Left hindlimb (tissue), 1 donor: ENCODE measurements around the gene TARM1.
"Not testable (repeated sequence)": the region's sequence is repeated elsewhere in the genome, so short reads cannot be mapped to it uniquely, and the experiment has no call there.

ENCODE experiments used
- DNase-seq: peaks from one replicate; pipeline ENCODE4 v3.0.0-alpha.2; 2018

TARM1 gene

DNA sequence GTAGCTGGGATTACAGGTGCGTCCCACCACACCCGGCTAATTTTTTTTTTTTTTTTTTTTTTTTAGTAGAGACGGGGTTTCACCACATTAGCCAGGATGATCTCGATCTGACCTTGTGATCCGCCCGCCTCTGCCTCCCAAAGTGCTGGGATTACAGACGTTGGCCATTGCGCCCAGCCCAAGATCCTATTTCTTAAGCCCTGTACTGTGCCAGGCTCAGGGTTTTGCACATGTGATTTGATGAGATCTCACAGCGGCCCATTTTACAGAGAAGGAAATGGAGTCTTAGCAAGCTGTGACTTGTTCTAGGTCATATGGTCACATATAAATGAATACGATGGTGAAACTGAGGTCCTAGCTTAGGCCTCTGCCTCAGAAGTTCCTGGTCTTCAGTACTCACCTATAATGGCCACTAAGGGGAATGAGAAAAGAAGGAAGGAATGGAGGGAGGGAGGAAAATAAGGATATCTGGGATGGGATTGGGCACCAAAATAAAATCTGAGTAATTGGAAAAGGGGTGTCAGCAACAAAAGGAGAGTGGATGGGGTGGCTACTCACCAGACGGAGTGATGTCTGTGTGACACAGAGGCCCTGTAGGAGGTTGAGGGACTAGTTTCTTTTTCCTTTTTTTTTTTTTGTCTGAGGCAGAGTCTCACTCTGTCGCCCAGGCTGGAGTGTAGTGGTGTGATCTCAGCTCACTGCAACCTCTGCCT, 18.2 kb upstream of the TARM1 start:
- DNase-seq: no peak

DNA sequence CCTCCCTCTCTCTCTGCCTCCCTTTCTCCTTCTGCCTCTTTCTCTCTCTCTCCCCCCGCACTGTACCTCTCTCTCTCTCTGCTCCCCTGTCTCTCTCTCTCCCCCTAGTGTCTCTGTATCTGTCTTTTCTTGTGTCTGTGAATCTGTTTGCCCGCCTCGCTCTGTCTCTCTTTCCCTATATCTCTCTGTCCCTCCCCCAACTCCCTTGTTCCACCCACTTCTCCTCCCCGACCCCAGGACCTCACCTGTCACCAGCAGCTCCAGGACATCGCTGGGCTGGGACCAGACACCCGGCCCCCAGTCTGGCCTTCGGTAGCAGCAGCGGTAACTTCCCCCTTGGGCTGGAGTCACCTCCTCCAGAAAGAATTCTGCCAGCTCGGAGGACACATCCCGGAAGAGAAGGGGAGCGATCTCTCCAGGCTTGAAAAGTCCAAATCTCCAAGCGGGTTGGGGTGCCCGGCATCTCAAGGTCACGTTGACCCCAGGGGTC, 15.5 kb upstream of the TARM1 start:
- no peak for DNase-seq

DNA sequence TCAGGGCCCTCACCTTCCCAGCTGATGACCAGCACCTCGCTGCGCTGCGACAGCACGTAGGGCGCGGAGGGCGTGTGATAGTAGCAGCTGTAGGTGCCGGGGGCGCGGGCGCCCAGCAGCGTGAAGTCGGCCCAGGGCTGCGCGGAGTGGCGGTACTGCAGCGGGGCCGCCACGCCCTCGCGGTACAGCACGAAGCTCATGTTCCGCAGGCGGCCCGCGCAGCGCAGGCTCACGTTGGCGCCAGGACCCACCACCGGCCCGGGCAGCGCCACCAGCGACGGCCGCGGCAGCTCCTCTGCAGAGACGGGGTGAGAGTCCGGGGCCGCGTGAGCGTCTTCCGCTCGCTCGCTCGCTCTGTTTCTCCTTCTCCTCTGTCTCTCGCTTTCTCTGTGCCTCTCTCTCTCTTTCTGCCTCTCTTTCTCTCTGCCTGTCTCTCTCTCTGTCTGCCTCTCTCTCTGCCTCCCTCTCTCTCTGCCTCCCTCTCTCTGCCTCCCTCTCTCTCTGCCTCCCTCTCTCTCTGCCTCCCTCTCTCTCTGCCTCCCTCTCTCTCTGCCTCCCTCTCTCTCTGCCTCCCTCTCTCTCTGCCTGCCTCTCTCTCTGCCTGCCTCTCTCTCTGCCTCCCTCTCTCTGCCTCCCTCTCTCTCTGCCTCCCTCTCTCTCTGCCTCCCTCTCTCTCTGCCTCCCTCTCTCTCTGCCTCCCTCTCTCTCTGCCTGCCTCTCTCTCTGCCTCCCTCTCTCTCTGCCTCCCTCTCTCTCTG, 14.9 kb upstream of the TARM1 start:
- DNase-seq: not testable (repeated sequence)

DNA sequence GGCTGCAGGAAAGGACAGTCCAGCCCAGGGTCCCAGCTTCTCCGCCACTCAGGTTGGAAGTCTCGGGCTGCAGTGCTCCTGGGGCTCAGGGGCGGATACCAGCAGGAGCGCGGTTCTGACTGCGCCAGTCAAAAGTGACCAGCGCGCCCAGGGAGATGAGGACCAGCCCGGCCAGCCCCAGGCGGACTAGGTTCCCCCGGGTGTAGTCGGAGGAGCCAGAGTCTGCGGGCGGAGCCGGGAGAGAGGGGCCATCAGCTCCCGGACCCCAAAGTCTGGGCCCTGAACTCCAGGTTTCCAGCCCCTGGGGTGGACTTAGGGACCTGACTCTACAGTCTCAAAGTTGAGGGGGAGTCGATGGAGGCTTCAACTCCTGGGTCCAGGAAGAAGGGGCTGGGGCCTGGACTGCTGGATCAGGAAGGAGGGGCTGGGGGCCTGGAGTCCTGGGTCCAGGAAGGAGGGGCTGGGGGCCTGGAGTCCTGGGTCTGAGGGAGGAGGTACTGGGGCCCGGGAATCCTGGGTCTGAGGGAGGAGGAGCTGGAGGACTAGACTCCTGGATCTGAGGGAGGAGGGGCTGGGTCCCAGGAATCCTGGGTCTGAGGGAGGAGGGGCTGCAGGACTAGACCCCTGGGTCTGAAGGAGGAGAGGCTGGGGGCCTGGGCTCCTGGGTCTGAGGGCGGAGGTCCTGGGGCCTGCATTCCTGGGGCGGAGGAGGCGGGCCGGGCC, 14.1 kb upstream of the TARM1 start:
- no peak for DNase-seq

DNA sequence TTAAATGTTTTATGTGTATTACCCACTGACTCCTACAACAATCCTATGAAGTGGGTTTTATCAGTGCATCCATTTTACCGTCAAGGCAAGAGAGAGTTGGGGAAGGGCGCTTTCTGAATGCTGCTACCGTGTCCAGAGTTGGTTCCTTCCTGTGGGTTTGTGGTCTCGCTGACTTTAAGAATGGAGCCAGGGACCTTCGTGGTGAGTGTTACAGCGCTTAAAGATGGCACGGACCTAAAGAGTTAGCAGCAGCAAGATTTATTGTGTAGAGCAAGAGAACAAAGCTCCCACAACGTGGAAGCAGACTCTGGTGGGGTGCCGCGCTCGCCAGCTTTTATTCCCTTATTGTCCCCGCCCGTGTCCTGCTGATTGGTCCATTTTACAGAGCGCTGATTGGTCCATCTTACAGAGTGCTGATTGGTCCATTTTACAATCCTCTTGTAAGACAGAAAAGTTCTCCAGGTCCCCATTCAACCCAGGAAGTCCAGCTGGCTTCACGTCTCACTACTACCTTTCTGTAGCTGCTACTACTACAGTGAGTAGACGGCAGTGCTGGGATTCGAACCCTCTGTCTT, 13.3 kb upstream of the TARM1 start:
- DNase-seq: no peak

DNA sequence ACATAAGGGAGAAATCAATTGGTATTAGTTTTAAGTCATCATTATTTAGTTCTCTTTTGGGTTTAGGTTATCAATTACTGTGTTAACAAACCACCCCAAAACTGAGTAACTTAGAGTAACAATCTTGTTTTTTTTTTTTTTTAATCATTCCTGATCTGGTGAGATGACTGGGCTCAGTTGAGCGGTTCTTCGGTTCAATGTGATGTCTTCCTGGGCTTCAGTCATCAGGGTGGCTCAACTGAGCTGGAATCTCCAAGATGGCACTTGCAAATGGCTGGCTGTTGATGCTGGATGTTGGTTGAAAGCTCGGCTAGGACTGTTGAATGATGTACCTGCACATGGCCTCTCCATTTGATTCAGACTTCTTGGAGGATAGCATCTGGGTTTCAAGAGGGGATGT, 3.2 kb upstream of the TARM1 start:
- no peak for DNase-seq

DNA sequence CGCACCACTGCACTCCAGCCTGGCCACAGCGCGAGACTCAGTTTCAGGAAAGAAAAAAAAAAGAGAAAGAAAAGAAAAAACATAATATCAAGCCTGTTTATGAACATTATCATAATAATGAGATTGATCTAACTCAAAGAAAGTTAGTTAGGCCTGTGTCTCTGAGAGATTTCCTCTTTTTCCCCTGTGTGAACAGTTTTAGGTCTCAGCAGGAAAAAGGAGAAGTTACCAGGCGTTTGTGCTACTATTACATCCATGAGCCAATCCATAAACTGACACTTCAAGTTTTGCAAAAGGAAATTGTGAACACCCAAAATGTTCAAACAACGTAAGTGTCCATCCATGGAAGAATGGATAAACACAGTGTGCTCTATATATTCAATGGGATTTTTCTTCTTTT, 3.8 kb downstream of the TARM1 start:
- no peak for DNase-seq

DNA sequence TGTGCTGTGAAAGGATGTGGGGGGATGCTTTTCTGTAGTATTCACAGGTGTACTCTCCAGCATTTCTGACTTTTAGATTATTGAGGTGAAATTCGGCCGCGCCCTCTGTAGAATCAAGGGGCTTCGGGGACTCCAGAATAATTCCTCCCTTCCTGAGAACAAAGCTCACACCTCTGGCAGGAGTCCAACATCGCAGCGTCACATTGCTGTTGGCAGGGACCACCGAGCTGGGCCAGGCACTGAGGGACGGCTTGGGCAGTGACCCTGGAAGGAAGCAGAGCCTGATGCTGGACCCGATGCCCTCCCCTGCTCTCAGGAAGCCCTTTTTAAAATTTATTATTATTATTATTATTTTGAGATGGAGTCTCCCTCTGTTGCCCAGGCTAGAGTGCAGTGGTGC, 6.3 kb downstream of the TARM1 start:
- no peak for DNase-seq

DNA sequence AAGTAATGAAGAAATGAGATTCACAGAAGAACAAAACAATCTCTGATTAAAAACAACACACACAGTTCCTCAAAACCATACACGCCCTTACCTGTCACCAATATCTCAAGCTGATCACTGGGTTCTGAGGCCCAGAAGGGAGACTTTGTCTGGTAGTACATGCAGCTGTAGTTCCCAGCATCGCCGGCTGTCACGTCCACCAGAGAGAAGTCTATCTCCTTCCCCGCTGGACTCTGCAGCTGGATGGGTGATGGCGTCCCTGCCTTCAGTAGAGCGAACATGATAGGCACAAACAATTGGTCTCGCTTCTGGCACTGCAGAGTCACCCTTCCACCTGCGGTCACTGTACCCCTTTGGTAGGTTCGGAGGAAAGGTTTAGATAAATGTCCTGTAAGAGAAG, 7.3 kb downstream of the TARM1 start:
- no peak for DNase-seq

DNA sequence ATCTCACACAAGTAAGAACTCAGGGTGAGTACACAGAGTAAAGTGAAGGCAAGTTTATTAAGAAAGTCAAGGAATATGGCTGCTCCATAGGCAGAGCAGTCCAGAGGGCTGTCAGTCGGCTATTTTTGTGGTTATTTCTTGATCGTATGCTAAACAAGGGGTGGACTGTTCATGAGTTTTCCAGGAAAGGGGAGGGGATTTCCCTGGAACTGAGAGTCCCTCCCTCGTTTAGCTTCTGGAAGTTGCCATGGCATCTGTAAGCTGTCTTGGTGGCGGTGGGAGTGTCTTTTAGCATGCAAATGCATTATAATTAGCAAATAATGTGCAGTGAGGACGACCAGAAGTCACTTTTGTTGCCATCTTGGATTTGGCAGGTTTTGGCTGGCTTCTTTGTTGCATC, 11.7 kb downstream of the TARM1 start:
- no peak for DNase-seq

DNA sequence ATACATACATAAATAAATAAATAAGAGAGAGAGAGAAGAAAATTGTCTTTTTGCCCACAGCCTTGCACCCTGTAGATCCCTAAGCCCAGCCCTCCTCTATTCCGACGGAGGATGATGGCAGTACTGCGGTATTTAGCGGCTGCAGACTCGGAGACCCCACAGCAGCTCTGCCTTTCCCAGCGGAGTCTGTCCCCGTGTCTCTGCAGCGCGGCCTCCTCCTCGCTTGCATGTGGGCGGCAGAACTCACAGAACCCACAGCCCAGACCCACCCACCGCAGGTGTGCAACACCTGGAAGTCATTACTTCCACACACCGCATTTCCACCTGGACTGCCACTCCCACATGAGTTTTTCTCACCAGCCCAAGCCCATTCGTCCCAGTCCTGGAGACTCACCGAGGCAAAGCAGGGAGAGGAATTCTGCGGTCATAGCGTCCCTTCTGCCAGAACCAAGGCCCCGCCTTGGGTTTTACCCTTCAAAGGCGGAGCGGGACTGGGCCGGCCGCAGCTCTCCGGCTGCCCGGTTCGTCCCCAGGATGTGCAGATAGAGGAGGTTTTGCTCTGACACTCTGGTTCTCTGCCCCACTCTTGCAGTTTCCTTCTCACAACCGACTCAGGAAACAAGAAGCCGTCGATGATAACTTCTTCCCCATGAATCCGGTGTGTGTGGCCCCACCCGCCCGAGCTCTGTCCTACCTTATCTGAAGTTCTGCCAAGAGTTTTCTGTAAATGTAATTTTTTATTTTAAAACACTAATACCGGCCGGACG, 17.6 kb downstream of the TARM1 start, which contains the start of gene VSTM1:
Gene VSTM1, minus strand, starts transcription at position 548 of the 767 bp plus-strand sequence. Its CDS starts 120 bp downstream, at position 428.
- DNase-seq: no peak

DNA sequence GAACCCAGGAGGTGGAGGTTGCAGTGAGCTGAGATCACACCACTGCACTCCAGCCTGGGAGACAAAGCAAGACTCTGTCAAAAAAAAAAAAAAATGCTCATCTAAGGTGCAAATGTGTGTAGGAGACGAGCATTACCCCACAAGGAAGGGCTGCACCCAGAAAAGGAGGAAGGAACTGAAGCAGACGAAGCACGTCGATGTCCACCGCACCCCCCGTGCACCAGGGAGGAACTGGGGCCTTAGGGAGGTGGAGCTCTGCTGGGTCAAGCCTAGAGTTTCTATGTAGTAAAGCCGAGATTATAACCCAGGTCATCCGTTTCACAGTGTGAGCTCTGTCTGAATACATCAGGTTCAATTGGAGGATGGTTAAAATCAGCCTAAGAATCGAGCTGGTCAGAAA, 18.5 kb downstream of the TARM1 start:
- DNase-seq: no peak

DNA sequence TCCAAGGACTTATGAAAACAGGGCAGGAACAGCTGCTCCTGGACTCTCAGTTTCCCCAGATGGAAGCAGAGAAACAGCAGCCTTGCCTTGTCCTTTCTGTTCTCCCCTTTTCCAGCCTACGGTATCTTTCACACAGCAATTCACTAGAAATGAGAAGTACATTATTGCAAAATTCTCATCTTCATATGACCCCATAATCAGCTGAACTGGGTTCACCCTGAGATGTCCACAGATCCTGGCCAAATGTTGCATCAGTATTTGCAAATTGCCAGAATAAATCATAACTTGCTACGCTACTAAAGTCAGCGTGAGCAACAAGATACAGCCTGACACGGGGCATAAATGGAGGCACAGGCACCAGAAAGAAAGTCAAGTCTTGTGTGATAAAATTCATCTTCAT, 33.5 kb downstream of the TARM1 start:
- no peak for DNase-seq

DNA sequence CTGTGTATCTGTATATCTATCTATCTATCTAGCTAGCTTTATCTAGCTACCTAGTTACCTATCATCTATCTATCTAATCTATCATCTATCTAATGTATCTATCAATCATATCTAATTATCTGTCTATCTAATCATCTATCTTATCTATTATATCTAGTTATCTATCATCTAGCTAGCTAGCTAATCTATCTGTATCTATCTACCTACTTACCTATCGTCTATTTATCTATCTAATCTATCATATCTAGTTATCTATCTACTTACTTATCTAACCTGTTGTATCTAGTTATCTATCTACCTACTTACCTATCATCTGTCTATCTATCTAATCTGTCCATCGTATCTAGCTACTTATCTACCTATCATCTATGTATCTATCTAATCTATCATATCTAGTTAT, 35.4 kb downstream of the TARM1 start:
- no peak for DNase-seq

DNA sequence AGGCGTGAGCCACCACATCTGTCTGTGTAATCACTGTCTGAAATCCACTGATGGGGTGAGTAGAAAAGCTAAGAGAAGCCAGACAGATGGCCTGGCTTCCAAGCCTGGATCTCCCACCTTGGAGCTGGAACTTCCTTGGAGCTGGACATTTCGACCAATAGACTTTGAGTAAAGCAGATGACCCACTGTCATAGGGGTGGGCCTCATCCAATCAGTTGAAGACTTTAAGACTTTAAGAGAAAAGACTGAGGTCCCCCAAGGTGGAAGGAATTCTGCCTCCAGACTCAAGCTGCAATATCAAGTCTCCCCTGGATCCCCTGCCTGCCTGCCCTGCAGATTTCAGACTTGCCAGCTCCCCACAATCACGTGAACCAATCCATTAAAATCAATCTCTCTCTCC, 38.2 kb downstream of the TARM1 start:
- DNase-seq: no peak

DNA sequence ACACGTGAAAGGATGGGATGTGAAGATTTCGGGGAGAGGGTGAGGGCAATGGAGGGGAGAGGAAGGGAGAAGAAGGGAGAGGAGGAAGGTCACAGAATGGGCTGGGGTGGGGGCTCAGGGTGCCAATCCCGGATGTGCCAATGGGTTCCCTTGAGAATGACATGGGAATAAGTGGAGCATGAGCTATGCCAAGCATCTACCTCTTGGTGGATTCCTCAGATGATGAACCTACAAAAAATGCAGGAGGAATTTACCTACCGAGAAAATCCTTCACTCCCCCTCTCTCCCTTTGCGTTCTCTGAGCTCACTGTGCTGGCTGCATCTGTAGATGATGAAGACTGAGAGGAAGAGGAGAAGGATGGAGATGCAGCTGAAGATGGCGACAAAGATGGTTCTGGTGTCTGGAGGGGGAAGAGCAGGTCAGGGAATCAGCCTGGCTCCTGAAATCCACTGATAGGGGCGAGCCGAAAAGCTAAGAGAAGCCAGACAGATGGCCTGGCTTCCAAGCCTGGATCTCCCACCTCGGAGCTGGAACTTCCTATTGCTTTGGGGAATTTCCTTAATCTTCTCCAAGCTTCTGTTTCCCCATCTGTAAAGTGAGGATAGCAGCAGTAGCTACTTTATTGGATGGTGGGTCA, 39.1 kb downstream of the TARM1 start:
- no peak for DNase-seq

DNA sequence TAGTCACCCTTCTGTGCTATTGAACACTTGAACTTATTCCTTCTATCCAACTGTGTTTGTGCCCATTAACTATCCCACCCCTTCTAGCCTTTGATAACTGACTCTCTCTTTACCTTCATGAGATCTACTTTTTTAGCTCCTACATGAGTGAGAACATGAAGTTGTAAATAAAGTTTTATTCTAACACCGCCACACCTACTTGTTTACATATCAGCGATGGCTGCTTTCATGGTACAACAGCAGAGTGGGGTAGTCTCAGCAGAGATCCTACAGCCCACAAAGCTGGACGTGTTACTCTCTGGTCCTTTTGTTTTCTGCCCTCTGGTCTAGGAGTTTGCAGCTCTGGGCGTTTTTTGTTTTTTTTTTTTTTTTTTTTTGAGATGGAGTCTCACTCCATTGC, 41.2 kb downstream of the TARM1 start:
- no peak for DNase-seq

DNA sequence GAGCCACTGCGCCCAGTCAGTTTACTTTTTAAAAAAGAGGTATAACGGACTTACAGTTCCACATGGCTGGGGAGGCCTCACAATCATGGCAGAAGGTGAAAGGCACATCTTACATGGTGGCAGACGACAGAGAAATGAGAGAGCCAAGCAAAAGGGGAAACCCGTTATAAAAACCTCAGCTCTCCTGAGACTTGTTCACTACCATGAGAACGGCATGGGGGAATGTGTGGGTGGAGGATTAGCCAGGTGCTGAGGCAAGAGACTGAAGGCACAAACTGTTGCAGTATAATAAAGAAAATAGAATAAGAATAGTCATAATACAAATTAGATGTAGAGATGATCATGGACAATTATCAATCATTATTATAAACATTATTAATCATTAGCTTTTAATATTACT, 44.6 kb downstream of the TARM1 start:
- DNase-seq: not testable (repeated sequence)

DNA sequence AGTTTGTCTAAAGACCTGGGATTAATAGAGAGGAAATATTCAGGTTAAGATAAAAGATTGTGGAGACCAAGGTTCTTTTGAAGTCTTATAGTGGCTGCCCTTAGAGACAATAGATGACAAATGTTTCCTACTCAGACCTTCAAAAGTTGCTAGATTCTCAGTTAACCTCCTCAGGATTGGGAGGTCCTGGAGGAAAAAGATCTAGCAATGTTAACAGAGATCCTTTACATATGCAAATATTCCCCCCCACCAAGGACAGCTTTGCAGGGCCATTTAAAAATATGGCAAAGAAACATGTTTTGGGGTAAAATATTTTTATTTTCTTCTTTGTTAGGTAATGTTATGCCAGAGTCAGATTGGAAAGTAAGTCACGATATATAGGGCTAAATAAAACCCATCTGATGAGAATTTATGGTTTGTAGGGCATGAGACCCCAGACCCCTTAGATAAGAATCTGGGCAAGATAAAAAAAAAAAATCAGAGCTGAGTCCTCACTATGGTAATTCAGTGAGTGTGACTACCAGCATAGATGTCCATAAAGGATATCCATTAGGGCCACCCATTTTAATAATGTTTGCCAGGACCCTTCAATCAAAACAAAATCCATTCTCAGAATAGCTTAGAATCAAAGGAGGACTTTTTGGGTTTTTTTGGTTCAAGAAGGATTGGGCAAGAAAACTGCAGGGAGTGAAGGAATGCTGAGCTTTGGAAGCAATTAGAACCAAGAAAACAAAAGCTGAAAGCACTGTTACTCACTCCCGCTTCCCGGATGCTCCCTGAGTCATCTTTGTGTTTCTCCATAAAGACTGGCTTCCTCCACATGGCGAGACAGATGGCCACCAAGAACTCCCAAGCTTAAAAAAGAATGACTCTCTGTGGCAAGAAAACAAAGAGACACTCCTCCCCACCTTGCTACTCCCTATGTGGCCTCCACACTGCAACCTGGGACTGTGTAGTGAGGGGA, 45.7 kb downstream of the TARM1 start:
- no peak for DNase-seq

DNA sequence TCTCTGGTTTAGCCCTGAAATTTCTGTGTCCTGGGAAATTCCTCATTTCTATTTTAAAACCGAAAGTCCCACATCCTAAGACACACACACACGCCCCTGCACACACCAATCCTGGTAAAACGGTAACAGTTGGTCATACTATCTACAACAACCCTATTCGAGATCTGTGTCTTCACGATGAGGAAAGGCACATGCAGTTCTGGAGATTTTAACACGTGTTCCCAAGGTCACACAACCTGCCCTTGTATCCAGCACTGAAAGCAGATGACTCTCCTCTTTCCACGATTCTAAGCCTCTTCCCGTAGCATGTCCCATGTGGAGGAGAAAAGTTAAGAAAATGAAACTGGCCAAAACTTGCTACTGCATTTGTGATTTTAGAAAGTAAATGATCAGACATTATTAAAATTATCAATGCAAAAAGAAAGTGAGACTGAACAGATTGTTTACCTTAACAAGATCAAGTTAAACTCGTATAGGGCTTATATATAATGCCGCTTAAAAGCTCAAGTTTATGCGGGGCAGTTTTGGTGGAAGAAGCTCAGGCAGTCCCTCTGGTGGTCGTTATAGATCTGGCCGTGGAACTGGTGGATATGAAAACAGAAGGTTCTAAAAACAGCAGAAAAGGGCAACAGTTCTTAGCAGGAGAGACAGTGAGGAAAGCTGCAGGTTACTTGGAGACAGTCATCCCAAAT, 50.1 kb downstream of the TARM1 start:
- DNase-seq: no peak
